GM10248 (cell line): Measurements from ENCODE around the gene AATF.

Experiments
- CTCF ChIA-PET: fragments of 300-600 bp; sonication (Branson Sonifier 250); formaldehyde crosslinking; extraction: SDS; loops from one replicate; lab custom pipeline; 2021; ENCODE audit warnings: antibody characterized with exemption; lab: Yijun Ruan, JAX
- POLR2A ChIA-PET: fragments of 350-650 bp; sonication (Branson Sonifier 250); formaldehyde crosslinking; extraction: SDS; loops from one replicate; lab custom pipeline; 2020; ENCODE audit warnings: antibody characterized with exemption; lab: Yijun Ruan, JAX
- DNase-seq: peaks from one replicate; pipeline ENCODE4 v3.0.0; 2012; ENCODE audit errors: extremely low spot score
- TF ChIP-seq, protein P1 (sequence below): IDR thresholded peaks from 2 replicates; pipeline ENCODE4 v1.5.1; 2012; ENCODE audit warnings: mild to moderate bottlenecking, low read depth; ENCODE audit errors: extremely low read depth, missing control alignments, control extremely low read depth

The AATF gene

DNA sequence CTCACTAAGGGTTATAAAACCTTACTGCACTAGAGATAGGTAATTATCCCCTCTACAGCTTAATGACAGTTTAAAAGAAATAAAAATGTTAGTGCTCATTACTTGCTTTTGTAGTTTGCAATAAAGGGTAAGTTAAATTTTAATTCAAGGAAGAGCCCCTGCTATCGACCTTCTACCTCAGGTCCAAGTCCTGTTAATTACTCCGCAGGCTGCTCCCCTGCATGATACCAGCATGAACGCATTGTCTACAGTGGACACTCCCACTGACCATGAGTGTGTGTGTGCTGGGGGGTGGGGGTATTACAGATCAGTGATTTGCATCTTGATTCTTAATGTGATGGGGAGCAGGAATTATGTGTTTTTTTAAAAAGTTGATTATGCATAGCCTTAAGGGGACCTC, 103.1 kb downstream of the AATF start:
- TF ChIP-seq, protein P1, sequence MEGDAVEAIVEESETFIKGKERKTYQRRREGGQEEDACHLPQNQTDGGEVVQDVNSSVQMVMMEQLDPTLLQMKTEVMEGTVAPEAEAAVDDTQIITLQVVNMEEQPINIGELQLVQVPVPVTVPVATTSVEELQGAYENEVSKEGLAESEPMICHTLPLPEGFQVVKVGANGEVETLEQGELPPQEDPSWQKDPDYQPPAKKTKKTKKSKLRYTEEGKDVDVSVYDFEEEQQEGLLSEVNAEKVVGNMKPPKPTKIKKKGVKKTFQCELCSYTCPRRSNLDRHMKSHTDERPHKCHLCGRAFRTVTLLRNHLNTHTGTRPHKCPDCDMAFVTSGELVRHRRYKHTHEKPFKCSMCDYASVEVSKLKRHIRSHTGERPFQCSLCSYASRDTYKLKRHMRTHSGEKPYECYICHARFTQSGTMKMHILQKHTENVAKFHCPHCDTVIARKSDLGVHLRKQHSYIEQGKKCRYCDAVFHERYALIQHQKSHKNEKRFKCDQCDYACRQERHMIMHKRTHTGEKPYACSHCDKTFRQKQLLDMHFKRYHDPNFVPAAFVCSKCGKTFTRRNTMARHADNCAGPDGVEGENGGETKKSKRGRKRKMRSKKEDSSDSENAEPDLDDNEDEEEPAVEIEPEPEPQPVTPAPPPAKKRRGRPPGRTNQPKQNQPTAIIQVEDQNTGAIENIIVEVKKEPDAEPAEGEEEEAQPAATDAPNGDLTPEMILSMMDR = no peak
- ChIA-PET CTCF (interaction anchor here (1.8 kb wide), 1 partner anchor 448 kb away, joined by 4 read pairs; no protein-coding TSS in a partner anchor), POLR2A (no interaction called here)
- DNase-seq = no peak

DNA sequence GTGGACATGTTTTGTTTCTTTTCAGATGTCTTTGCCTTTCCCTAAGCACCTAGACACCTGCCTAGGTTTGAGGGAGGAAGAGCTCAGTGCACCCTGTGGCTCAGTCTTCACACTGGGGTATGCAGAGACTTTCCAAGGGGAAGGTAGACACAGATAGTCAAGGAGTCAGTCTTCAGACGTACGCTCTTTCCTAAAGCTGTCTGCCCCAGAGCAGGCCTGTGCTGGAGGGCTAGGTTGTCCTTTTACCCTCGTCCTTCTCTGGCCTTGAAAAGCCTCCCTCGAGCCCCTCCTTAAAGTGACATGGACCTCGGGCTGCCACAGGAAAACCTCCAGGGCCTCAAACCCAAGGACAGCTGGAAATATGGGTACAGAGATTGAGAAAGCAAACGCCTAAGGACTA, 103.7 kb downstream of the AATF start:
- CTCF ChIA-PET = no interaction called here
- TF ChIP-seq, protein P1 = no peak
- DNase-seq = no peak
- POLR2A ChIA-PET = no interaction called here

DNA sequence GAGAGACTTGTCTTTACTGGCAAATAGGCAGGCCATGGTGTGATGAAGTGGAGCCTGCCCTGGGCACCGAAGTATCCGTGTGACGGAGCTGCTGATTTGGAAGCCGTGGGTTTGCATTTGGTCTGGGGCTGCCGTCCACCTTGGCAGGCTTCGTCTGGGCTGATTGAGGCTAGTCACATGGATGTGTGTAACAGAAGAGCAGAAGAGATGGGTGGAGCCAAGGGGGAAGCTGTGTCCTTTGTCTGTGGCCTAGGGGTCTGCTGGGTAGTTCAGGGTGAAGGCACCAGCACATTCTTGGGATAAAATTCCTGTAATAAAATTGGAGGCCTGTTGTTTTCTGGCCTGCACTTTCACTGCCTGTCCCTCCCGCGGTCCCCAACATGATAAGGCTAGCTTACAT, 106.1 kb downstream of the AATF start:
- no peak for DNase-seq
- CTCF ChIA-PET = interaction anchor here (7.0 kb wide), 1 partner anchor 8 kb away, joined by 54 read pairs; no protein-coding TSS in a partner anchor
- POLR2A ChIA-PET = no interaction called here

DNA sequence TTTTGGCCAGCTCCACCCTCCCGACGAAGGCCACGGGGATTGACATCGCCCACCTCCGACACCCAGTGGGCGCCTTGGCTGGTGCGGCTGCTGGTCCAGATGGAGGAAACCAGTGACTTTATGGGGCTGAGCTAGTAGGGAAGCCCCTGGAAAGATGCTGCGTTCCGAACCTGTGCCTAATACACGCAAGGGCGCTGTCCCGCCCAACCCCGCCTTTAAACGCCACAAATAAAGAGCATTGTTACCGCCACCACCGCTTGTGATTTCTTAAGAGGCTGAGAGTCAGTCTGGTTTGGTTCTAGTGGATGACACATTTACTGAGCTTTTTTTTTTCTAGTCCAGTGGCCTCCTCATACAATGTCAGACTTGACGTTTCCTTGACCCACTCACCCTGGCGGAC, 107.9 kb downstream of the AATF start:
- CTCF ChIA-PET = interaction anchor here (0.9 to 7.0 kb wide), 4 partner anchors 10 to 453 kb away, joined by 3 to 54 read pairs (median 3); no protein-coding TSS in a partner anchor
- TF ChIP-seq, protein P1 = no peak
- POLR2A ChIA-PET = no interaction called here
- no peak for DNase-seq

More for the DNA sequence above, 106.1 kb downstream of the AATF start:
- TF ChIP-seq, protein P1 = no peak

DNA sequence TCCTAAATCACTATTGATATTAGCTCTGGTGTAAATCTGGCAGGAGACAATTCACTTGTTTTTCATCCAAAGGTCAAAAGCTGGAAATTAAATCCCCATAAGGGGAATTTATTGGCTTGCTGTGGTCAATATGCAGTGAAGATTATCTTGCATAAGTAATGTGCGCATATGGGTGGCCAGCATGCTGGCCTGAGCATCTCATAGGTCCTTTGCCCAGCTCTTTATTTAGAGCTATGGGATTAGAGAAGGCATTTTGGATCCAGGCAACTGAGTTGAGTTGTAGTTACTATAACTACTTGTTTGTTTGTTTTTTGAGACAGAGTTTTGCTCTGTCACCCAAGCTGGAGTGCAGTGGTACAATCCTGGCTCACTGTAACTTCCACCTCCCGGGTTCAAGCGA, 110.7 kb downstream of the AATF start:
- ChIA-PET CTCF (interaction anchor here (0.6 to 7.0 kb wide), 2 partner anchors 12 to 429 kb away, joined by 3 to 54 read pairs; no protein-coding TSS in a partner anchor), POLR2A (no interaction called here)
- no peak for DNase-seq
- TF ChIP-seq, protein P1 = no peak

DNA sequence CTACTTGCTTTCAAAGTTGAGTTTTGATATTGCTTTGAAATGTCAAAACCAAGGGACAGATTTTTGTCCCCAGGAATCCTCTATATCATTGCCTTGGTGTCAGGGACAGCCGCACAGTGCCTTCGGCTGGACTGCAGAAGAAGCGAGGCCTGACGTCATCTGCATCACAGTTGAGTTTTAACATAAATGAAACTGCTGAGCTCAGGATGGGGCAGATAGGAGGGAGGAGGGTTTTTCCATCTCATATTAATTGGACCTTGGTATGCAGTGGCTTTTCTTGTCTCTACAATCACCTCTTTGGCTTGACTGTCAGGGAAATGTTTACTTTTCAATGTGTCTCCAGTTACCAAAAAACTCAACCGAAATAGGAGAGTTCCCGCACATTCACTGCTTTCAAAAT, 111.3 kb downstream of the AATF start:
- CTCF ChIA-PET = interaction anchor here (0.6 to 7.0 kb wide), 2 partner anchors 13 to 430 kb away, joined by 3 to 54 read pairs; no protein-coding TSS in a partner anchor
- no peak for DNase-seq
- TF ChIP-seq, protein P1 = no peak
- POLR2A ChIA-PET = no interaction called here
